HG02588 (cell line): ENCODE data around the gene DOCK1.

Source experiments
- ATAC-seq: cut with Tn5 transposase; IDR thresholded peaks from one replicate; pipeline ENCODE4 v1.9.1; 2021; ENCODE audit warnings: mild to moderate bottlenecking, moderate library complexity; ENCODE audit not compliant: unreplicated experiment

Gene DOCK1

GRCh38 chr10:127408733-127409132, 503.5 kb downstream of the DOCK1 start:
- no peak for ATAC-seq

- no peak for ATAC-seq
Measured at GRCh38 chr10:127410030-127410429, 504.8 kb downstream of the DOCK1 start.

GRCh38 chr10:127411062-127411461, 505.8 kb downstream of the DOCK1 start:
- no peak for ATAC-seq

GRCh38 chr10:127413326-127413725, 508.1 kb downstream of the DOCK1 start:
- ATAC-seq = no peak

- no peak for ATAC-seq
Measured at GRCh38 chr10:127414024-127414423, 508.8 kb downstream of the DOCK1 start.

GRCh38 chr10:127415116-127415515, 509.9 kb downstream of the DOCK1 start:
- ATAC-seq = no peak

GRCh38 chr10:127415901-127416581, 510.8 kb downstream of the DOCK1 start:
- ATAC-seq = no peak

- ATAC-seq = no peak
Measured at GRCh38 chr10:127417031-127417430, 511.8 kb downstream of the DOCK1 start.

- ATAC-seq = no peak
Measured at GRCh38 chr10:127417686-127418401, 512.6 kb downstream of the DOCK1 start.

GRCh38 chr10:127418536-127419168, 513.4 kb downstream of the DOCK1 start:
- ATAC-seq = no peak

- ATAC-seq = no peak
Measured at GRCh38 chr10:127420138-127420684, 515.0 kb downstream of the DOCK1 start.

- ATAC-seq = no peak
Measured at GRCh38 chr10:127423218-127423915, 518.1 kb downstream of the DOCK1 start.

GRCh38 chr10:127424594-127425264, 519.5 kb downstream of the DOCK1 start:
- ATAC-seq = no peak

GRCh38 chr10:127426746-127427145, 521.5 kb downstream of the DOCK1 start:
- no peak for ATAC-seq

GRCh38 chr10:127427926-127428325, 522.7 kb downstream of the DOCK1 start:
- ATAC-seq = no peak

GRCh38 chr10:127428385-127428980, 523.3 kb downstream of the DOCK1 start:
- no peak for ATAC-seq

GRCh38 chr10:127429601-127430312, 524.5 kb downstream of the DOCK1 start:
- no peak for ATAC-seq

- ATAC-seq = no peak
Measured at GRCh38 chr10:127431525-127431924, 526.3 kb downstream of the DOCK1 start.

- ATAC-seq = no peak
Measured at GRCh38 chr10:127434006-127434405, 528.8 kb downstream of the DOCK1 start.

- no peak for ATAC-seq
Measured at GRCh38 chr10:127435246-127435645, 530.0 kb downstream of the DOCK1 start.
